GM21737 (cell line): Measurements from ENCODE around the gene THOC5.
A peak's percentile ranks its signal among the peaks of the same experiment; 100 is the strongest.

Experiments
- ATAC-seq: cut with Tn5 transposase; IDR thresholded peaks from one replicate; pipeline ENCODE4 v1.9.1; 2021; ENCODE audit warnings: mild to moderate bottlenecking, moderate library complexity; ENCODE audit not compliant: unreplicated experiment

Gene THOC5

GRCh38 chr22:29478326-29479276 is 75.0 kb downstream of the THOC5 start:
- no peak for ATAC-seq

GRCh38 chr22:29477723-29478318 is 75.7 kb downstream of the THOC5 start:
- no peak for ATAC-seq

- no peak for ATAC-seq
Observed at GRCh38 chr22:29476116-29476515, 77.4 kb downstream of the THOC5 start.

GRCh38 chr22:29475550-29475949 is 78.0 kb downstream of the THOC5 start:
- peak; percentile 62 for ATAC-seq

- no peak for ATAC-seq
Observed at GRCh38 chr22:29473001-29473400, 80.6 kb downstream of the THOC5 start.

GRCh38 chr22:29470159-29470855 is 83.2 kb downstream of the THOC5 start:
- ATAC-seq, result no peak

- no peak for ATAC-seq
Observed at GRCh38 chr22:29469755-29470154, 83.8 kb downstream of the THOC5 start.

GRCh38 chr22:29464581-29464980 is 89.0 kb downstream of the THOC5 start:
- no peak for ATAC-seq

GRCh38 chr22:29463629-29464028 is 89.9 kb downstream of the THOC5 start:
- ATAC-seq, result no peak

GRCh38 chr22:29461263-29461662 is 92.3 kb downstream of the THOC5 start:
- no peak for ATAC-seq

- no peak for ATAC-seq
Observed at GRCh38 chr22:29459773-29460172, 93.8 kb downstream of the THOC5 start.

GRCh38 chr22:29458551-29458950 is 95.0 kb downstream of the THOC5 start:
- no peak for ATAC-seq

GRCh38 chr22:29457730-29458129 is 95.8 kb downstream of the THOC5 start:
- no peak for ATAC-seq

- no peak for ATAC-seq
Observed at GRCh38 chr22:29456211-29456671, 97.3 kb downstream of the THOC5 start.
